ENCODE measurements around the gene TANGO2. TPM values are rescaled to one million over a fixed set of nuclear protein-coding genes. Genes with fewer than 3 reads are reported as not detected.

Gene TANGO2
- total and polyA plus RNA-seq, 3 donors from 2014 or later: 13.5 to 21.5 (median 19.0) TPM

DNA sequence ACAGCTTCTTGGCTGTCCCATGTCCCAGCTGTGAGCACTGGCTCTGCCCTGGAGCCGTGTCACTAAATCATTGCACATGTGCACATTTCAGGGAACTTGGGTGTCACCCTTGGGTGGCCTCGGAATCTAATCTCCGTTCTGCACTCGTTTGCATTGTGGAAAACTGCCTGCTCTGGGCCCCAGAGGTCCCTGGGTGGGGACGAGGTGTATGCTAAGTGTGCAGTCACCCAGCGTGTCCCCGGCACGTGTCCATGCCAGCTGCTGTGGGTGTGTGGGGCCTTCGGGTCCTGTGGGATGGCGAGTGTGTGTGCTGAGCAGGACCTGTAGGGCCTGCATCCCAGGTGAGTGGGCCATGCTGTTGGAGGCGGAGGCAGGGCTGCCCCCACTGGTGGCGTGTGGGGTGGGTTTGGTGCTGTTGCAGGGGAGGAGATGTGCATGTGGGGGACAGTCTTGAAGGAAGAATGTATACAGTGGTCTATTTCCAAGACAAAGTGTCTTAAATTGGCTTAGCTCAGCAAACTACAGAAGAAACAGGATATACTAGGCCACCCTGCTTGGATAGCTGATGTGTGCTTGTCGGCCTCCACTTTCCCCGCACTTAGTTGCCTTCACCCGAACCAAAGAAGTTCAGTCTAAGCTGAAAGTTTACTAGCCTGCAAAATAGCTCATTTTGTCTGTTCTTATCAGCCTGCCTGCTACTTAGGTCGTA is 14.6 kb downstream of the TANGO2 start:
- no peak for DNase-seq
- Histone ChIP-seq H3K36me3 (ENCODE audit: low read depth, missing control alignments) (no peaks in the 10 kb centered on the region), H3K27me3 (no peaks in the 10 kb centered on the region), H3K4me1 (peaks cover 10% of the 10 kb centered on the region), H3K4me3 (no peak overlapping the region), H3K27ac (no peak overlapping the region), H3K9me3 (no peaks in the 10 kb centered on the region)
- intact Hi-C loops (cut with DNase I; ENCODE audit: low total_unique reads): no loop called here
- TF ChIP-seq, protein P1, sequence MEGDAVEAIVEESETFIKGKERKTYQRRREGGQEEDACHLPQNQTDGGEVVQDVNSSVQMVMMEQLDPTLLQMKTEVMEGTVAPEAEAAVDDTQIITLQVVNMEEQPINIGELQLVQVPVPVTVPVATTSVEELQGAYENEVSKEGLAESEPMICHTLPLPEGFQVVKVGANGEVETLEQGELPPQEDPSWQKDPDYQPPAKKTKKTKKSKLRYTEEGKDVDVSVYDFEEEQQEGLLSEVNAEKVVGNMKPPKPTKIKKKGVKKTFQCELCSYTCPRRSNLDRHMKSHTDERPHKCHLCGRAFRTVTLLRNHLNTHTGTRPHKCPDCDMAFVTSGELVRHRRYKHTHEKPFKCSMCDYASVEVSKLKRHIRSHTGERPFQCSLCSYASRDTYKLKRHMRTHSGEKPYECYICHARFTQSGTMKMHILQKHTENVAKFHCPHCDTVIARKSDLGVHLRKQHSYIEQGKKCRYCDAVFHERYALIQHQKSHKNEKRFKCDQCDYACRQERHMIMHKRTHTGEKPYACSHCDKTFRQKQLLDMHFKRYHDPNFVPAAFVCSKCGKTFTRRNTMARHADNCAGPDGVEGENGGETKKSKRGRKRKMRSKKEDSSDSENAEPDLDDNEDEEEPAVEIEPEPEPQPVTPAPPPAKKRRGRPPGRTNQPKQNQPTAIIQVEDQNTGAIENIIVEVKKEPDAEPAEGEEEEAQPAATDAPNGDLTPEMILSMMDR (IDR thresholded peaks at IDR 0.05): no peak
- TF ChIP-seq POLR2A (IDR thresholded peaks at IDR 0.05): no peak
- 87 to 92% methylated on average over 13 to 16 of the region's 16 CpGs for WGBS, 2 donors

DNA sequence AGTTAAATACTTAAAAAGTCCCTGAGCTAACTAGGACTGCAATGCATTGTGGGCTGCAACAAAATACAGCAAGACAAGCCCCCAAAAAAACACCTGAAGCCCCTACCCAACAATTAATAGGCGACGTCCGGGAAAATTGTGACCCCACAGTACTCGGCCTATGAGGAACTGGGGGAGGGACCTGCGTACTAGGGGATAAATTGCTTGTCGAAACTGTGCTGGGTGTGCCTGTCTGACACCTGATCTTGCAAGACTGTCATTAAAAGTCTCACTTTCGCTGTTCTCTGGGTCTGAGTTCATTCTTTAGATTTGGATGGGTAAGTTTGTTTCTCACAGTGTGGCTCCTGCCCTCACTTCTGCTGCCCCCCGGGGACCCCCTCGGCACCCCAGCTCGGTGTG is 15.2 kb downstream of the TANGO2 start:
- Histone ChIP-seq H3K9me3 (no peaks in the 10 kb centered on the region), H3K27ac (no peak overlapping the region), H3K4me1 (peaks cover 10% of the 10 kb centered on the region), H3K27me3 (no peaks in the 10 kb centered on the region), H3K36me3 (ENCODE audit: low read depth, missing control alignments) (no peaks in the 10 kb centered on the region), H3K4me3 (no peak overlapping the region)
- no peak for DNase-seq
- TF ChIP-seq POLR2A (IDR thresholded peaks at IDR 0.05): no peak
- TF ChIP-seq, protein P1 (IDR thresholded peaks at IDR 0.05): no peak
- 93 to 94% methylated on average over 10 of the region's 10 CpGs for WGBS, 2 donors
- intact Hi-C loops (cut with DNase I; ENCODE audit: low total_unique reads): no loop called here

DNA sequence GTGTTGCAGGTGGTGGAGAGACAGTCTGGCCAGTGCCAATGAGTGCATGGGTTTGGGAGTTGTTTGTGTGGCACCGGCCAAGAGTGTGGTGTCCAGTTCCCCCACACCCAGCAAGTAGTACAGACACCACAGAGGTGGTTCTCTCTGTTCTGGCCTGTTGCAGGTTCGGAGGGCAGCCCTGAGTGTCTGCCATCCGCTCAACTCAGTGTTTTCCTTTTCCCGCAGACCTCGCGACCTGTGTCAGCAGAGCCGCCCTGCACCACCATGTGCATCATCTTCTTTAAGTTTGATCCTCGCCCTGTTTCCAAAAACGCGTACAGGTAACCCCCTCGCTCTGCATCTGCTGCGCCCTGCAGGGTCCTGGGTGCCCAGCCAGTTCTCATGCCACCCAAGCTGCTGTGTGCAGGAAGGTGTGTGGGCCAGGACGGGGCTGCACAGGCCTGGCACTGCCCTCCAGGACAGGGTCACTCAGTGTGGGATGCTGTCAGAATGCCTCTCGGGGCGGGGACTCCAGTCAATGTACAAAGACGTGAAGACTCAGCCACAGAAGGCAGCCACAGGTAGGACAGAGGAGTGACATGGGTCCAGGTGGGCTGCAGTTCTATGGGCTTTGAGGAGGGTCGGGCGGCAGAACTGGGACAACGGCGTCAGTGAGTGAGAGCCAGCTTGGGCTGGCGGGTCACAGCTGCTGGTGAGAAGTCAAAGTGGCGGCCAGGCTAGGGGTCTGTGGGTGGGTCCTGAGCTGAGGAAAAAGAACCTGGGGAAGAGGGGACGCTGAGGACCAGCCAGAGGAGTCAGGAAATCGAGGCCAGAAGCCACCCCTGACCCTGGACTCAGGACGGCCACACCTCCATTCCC is 15.9 kb downstream of the TANGO2 start:
- 95% methylated on average over 22 to 25 of the region's 25 CpGs for WGBS, 2 donors
- TF ChIP-seq, protein P1 (IDR thresholded peaks at IDR 0.05): no peak
- TF ChIP-seq POLR2A (IDR thresholded peaks at IDR 0.05): no peak
- no peak for DNase-seq
- Histone ChIP-seq H3K4me3 (no peak overlapping the region), H3K36me3 (ENCODE audit: low read depth, missing control alignments) (no peaks in the 10 kb centered on the region), H3K27me3 (no peaks in the 10 kb centered on the region), H3K9me3 (no peaks in the 10 kb centered on the region), H3K27ac (no peak overlapping the region), H3K4me1 (peaks cover 10% of the 10 kb centered on the region)
- intact Hi-C loops (cut with DNase I; ENCODE audit: low total_unique reads): no loop called here

DNA sequence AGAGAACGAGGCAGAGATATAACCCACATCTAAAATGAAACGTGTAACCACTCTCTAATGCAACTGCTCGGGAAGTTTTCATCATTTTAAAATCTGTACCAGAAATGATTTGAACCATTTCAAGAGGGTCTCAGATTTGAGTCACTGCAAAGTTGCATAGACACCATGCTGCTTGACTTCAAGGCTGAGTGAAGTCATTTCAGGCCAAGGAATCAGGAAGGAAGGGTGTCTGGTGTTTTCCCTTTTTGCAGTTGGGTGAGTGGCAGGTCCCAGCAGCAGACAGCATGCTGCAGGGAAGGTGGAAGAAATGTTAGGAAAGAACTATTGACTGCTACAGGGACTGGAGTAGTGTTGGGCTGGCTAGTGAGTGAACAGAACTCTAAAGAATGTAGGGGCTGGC is 16.5 kb downstream of the TANGO2 start:
- no peak for DNase-seq
- H3K36me3 ChIP-seq (ENCODE audit: low read depth, missing control alignments): no peaks in the 10 kb centered on the region
- no peak for TF ChIP-seq POLR2A (IDR thresholded peaks at IDR 0.05)
- TF ChIP-seq, protein P1 (IDR thresholded peaks at IDR 0.05): no peak

More for the DNA sequence above, 16.5 kb downstream of the TANGO2 start:
- Histone ChIP-seq H3K9me3 (no peaks in the 10 kb centered on the region), H3K4me1 (peaks cover 10% of the 10 kb centered on the region), H3K27ac (no peak overlapping the region), H3K4me3 (no peak overlapping the region), H3K27me3 (no peaks in the 10 kb centered on the region)
- 89 to 91% methylated on average over 3 of the region's 3 CpGs for WGBS, 2 donors
- intact Hi-C loops (cut with DNase I; ENCODE audit: low total_unique reads): no loop called here
